K562 (cell line): Measurements from ENCODE around the gene KCND3. TPM values are rescaled to one million over a fixed set of nuclear protein-coding genes. Genes with fewer than 3 reads are reported as not detected.

ENCODE experiments used
- ATAC-seq: fragments of 200-7000 bp; cut with Tn5 transposase; 3 replicates; pipeline ENCODE4 v1.9.1; 2020; ENCODE audit warnings: moderate library complexity
- BruUV-seq: library from RNA; stranded (reverse); fragments of 400-500 nt; replicated peaks from 2 replicates; lab custom pipeline; 2021; lab: Mats Ljungman, UMichigan
- CTCF ChIA-PET: fragments of 300-600 bp; formaldehyde crosslinking; extraction: SDS; loops from one replicate; lab custom pipeline; 2021; ENCODE audit warnings: low intra/inter-chr PET ratio; lab: Yijun Ruan, JAX
- POLR2A ChIA-PET: fragments of 300-600, 350-650 bp; sonication (Branson Sonifier 250); formaldehyde crosslinking; extraction: SDS; loops from one replicate; lab custom pipeline; 2021; ENCODE audit warnings: antibody characterized with exemption, inconsistent platforms; lab: Yijun Ruan, JAX
- DNase-seq, 4 experiments: peaks; one replicate each; pipeline versions ENCODE4 v3.0.0 to v3.0.0-alpha.2; 2011 to 2018; ENCODE audit warnings: low spot score in 3 of 4, mixed read lengths in 3 of 4; ENCODE audit errors: extremely low read depth in 1 of 4
- FAIRE-seq: peaks from 2 replicates; lab custom pipeline; 2011; peaks lifted over from hg19 to GRCh38; lab: Jason Lieb, UNC
- H2AFZ ChIP-seq: 2 replicates; pipeline ENCODE4 v1.6.0; 2011; ENCODE audit warnings: low read depth, low read length, control low read depth, inconsistent platforms
- H3K27ac ChIP-seq: fragments of 200-600 bp; 3 replicates; pipeline ENCODE4 v1.8.0; 2011; ENCODE audit warnings: low read depth, mild to moderate bottlenecking, control low read depth, inconsistent platforms, low read length, moderate library complexity, mixed read lengths; ENCODE audit errors: extremely low read depth
- H3K27me3 ChIP-seq, 2 experiments: fragments of 300-600 bp in 1 of 2; 2 replicates in 1 of 2; 3 replicates in 1 of 2; pipeline versions ENCODE4 v1.6.0 to v1.8.0; 2011; ENCODE audit warnings: inconsistent platforms in 2 of 2, low read length in 2 of 2, mild to moderate bottlenecking in 1 of 2, mixed read lengths in 1 of 2, moderate library complexity in 1 of 2; ENCODE audit not compliant: control insufficient read depth in 2 of 2, insufficient read depth in 2 of 2
- H3K36me3 ChIP-seq: fragments of 300-600 bp; 3 replicates; pipeline ENCODE4 v1.8.0; 2011; ENCODE audit warnings: mild to moderate bottlenecking, low read length, inconsistent platforms; ENCODE audit not compliant: control insufficient read depth, insufficient read depth
- H3K4me1 ChIP-seq, 2 experiments: fragments of 200-600 bp in 1 of 2; replicated peaks in 1 of 2; 2 replicates in 1 of 2; 3 replicates in 1 of 2; pipeline versions ENCODE4 v1.5.1 to v1.8.0; 2011; ENCODE audit warnings: inconsistent platforms in 2 of 2, low read length in 2 of 2, mild to moderate bottlenecking in 1 of 2, mixed read lengths in 1 of 2, moderate library complexity in 1 of 2; ENCODE audit not compliant: control insufficient read depth in 2 of 2, insufficient read depth in 2 of 2
- H3K4me2 ChIP-seq: 2 replicates; pipeline ENCODE4 v1.6.1; 2011; ENCODE audit warnings: low read length, control low read depth, inconsistent platforms, mixed read lengths; ENCODE audit not compliant: insufficient read depth
- H3K4me3 ChIP-seq: fragments of 200-600 bp; sonication (generic), shearing (Covaris generic); 2 replicates; pipeline ENCODE4 v1.5.1; 2016; ENCODE audit warnings: control low read depth, inconsistent platforms
- H3K79me2 ChIP-seq: fragments of 200-600 bp; 3 replicates; pipeline ENCODE4 v1.8.0; 2011; ENCODE audit warnings: low read length, inconsistent platforms; ENCODE audit not compliant: control insufficient read depth, insufficient read depth
- H3K9ac ChIP-seq, 2 experiments: 2 replicates each; pipeline versions ENCODE4 v1.6.0 to v1.6.1; 2011; ENCODE audit warnings: low read depth in 2 of 2, low read length in 2 of 2, control low read depth in 1 of 2, inconsistent platforms in 1 of 2, mild to moderate bottlenecking in 1 of 2, mixed read lengths in 1 of 2; ENCODE audit not compliant: insufficient read depth in 1 of 2
- H3K9me1 ChIP-seq: one replicate; pipeline ENCODE4 v1.6.0; 2011; ENCODE audit warnings: inconsistent platforms, mild to moderate bottlenecking, low read length, moderate library complexity; ENCODE audit not compliant: control insufficient read depth, insufficient read depth
- H3K9me3 ChIP-seq: replicated peaks from 2 replicates; pipeline ENCODE4 v1.5.1; 2011; ENCODE audit warnings: low read depth, low read length, inconsistent platforms; ENCODE audit not compliant: control insufficient read depth, insufficient read depth
- H4K20me1 ChIP-seq: replicated peaks from 2 replicates; pipeline ENCODE4 v1.6.1; 2011; ENCODE audit warnings: low read length, inconsistent platforms, mixed read lengths; ENCODE audit not compliant: control insufficient read depth, insufficient read depth
- DPF2 ChIP-seq: fragments of 450-650 bp; IDR thresholded peaks from 2 replicates; pipeline ENCODE4 v1.6.1; 2016
- NFE2 ChIP-seq: IDR thresholded peaks from 2 replicates; pipeline ENCODE4 v1.6.1; 2014; ENCODE audit warnings: antibody characterized with exemption, low read depth
- PHTF2 ChIP-seq: fragments of 250-450 bp; sonication (Bioruptor Pico); IDR thresholded peaks from 2 replicates; pipeline ENCODE4 v1.5.0; 2021; ENCODE audit warnings: mild to moderate bottlenecking
- SMARCE1 ChIP-seq: fragments of 450-650 bp; IDR thresholded peaks from 2 replicates; pipeline ENCODE4 v1.7.1; 2016; ENCODE audit warnings: mild to moderate bottlenecking
- TOE1 ChIP-seq, 2 experiments: fragments of 450-650 bp in 1 of 2; sonication (generic) in 1 of 2; formaldehyde crosslinking in 1 of 2; IDR thresholded peaks; 2 replicates each; pipeline versions ENCODE4 v1.7.1 to v1.8.0; 2016 to 2022; ENCODE audit warnings: borderline replicate concordance in 2 of 2, mild to moderate bottlenecking in 2 of 2, antibody characterized with exemption in 1 of 2, inconsistent platforms in 1 of 2, low read depth in 1 of 2, missing genetic modification reagents in 1 of 2, moderate library complexity in 1 of 2
- ZBTB7A ChIP-seq: IDR thresholded peaks from 2 replicates; pipeline ENCODE4 v1.6.1; 2011; ENCODE audit warnings: low read depth, mild to moderate bottlenecking, low read length, moderate library complexity, borderline replicate concordance; ENCODE audit not compliant: control insufficient read depth
- WGBS: fragments of 100-300 bp; shearing (Covaris generic); methylation state at CpG from one replicate; pipeline ENCODE4 v1.1.6; 2016; ENCODE audit warnings: low coverage, mixed read lengths; ENCODE audit not compliant: insufficient coverage; ENCODE audit errors: missing lambda C conversion rate; 5-methylcytosine and 5-hydroxymethylcytosine counted together
- in situ Hi-C: fragments of 300-500 bp; cut with MboI; formaldehyde crosslinking; loops from 4 replicates; pipeline ENCODE4 v1.15.0; 2018; ENCODE audit warnings: inconsistent platforms, mixed read lengths
- intact Hi-C: fragments of 100-400 bp; cut with micrococcal nuclease; formaldehyde crosslinking; loops from 2 replicates; pipeline ENCODE4 v1.14.2; 2022
- polyA plus RNA-seq, 8 experiments: library from polyadenylated mRNA; depleted of rRNA in 4 of 8; stranded (reverse) in 5 of 8; unstranded in 3 of 8; fragments of >200 nt; fragmentation: Nextera tagmentation in 2 of 8; fragmentation: Illumina TruSeq in 1 of 8; extraction: Ambion mirVana in 2 of 8; extraction: Trizol in 1 of 8; gene quantifications; 2 replicates each; pipeline versions ENCODE4 v1.2.1 to v1.2.3, GENCODE V29; 2011 to 2014; ENCODE audit warnings: inconsistent platforms in 1 of 8, missing spikeins in 1 of 8
- total RNA-seq, 7 experiments: library from RNA; depleted of rRNA in 6 of 7; stranded (reverse); fragments of >200 nt in 6 of 7; fragmentation: Illumina TruSeq in 2 of 7; extraction: Trizol in 2 of 7; gene quantifications; 2 replicates each; pipeline versions ENCODE4 v1.2.1 to v1.2.3, GENCODE V29; 2011 to 2021; ENCODE audit warnings: low replicate concordance in 1 of 7
- TF ChIP-seq, protein P1 (sequence below): fragments of 250-450 bp; sonication (Bioruptor Pico); IDR thresholded peaks from 2 replicates; pipeline ENCODE4 v1.4.0; 2020; ENCODE audit warnings: mild to moderate bottlenecking, moderate library complexity

The KCND3 gene
- total and polyA plus RNA-seq, 9 of the 15 experiments (the other 6 are each of a cell fraction or from before 2014, with no cell fraction given) = not detected

DNA sequence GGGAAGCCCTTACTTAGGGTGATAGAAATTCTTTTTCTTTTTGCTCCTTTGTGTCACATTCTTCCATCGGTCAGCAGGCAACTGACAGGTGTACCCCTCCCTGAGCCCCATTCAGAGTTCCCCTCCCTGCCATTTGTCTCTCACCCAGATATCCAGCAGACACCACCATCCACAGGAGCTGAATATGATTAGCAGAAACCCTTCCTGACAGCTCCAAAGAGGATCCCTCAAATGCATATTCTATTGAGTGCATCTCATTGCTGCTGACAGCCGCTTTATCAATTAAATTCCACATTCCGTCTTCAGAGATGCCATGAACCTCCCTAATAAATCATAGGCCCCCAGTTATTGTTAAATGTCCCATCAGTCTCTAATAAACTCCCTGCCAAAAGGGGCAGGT is 239.8 kb downstream of the KCND3 start:
- in situ Hi-C loops (no loop called here), intact Hi-C loops (loop anchor here (5.0 kb wide), 1 partner anchor 87 kb away; no protein-coding TSS in a partner anchor)
- H3K36me3 ChIP-seq = no peaks in the 10 kb centered on the region
- H3K4me2 ChIP-seq = no peak overlapping the region
- no peak overlapping the region for H2AFZ ChIP-seq
- H3K27me3 ChIP-seq = peaks cover 5 to 12% of the 10 kb centered on the region in 2 experiments; a peak in 3 of 5 replicates
- BruUV-seq = no TSS peak
- no peaks in the 10 kb centered on the region for H3K9me1 ChIP-seq
- TF ChIP-seq, protein P1, sequence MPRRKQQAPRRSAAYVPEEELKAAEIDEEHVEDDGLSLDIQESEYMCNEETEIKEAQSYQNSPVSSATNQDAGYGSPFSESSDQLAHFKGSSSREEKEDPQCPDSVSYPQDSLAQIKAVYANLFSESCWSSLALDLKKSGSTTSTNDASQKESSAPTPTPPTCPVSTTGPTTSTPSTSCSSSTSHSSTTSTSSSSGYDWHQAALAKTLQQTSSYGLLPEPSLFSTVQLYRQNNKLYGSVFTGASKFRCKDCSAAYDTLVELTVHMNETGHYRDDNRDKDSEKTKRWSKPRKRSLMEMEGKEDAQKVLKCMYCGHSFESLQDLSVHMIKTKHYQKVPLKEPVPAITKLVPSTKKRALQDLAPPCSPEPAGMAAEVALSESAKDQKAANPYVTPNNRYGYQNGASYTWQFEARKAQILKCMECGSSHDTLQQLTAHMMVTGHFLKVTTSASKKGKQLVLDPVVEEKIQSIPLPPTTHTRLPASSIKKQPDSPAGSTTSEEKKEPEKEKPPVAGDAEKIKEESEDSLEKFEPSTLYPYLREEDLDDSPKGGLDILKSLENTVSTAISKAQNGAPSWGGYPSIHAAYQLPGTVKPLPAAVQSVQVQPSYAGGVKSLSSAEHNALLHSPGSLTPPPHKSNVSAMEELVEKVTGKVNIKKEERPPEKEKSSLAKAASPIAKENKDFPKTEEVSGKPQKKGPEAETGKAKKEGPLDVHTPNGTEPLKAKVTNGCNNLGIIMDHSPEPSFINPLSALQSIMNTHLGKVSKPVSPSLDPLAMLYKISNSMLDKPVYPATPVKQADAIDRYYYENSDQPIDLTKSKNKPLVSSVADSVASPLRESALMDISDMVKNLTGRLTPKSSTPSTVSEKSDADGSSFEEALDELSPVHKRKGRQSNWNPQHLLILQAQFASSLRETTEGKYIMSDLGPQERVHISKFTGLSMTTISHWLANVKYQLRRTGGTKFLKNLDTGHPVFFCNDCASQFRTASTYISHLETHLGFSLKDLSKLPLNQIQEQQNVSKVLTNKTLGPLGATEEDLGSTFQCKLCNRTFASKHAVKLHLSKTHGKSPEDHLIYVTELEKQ = no peak
- TF ChIP-seq ZBTB7A (no peak), SMARCE1 (no peak), DPF2 (no peak), NFE2 (no peak), TOE1 (IDR thresholded peaks at IDR 0.05; ENCODE audit: borderline replicate concordance) (no peak), TOE1 (CRISPR knock-in tag; IDR thresholded peaks at IDR 0.05; ENCODE audit: borderline replicate concordance, low read depth) (no peak), PHTF2 (no peak)
- H3K27ac ChIP-seq = no peak overlapping the region
- FAIRE-seq = no peak
- H3K9me3 ChIP-seq = no peaks in the 10 kb centered on the region
- no peak overlapping the region for H3K4me3 ChIP-seq
- ATAC-seq = no peak
- no peak overlapping the region for H3K9ac ChIP-seq
- CTCF ChIA-PET = no interaction called here
- peaks cover 0 to 9% of the 10 kb centered on the region in 2 experiments; a peak in 4 of 5 replicates for H3K4me1 ChIP-seq
- no peaks in the 10 kb centered on the region for H3K79me2 ChIP-seq
- WGBS = 5% methylated on average over 3 of the region's 3 CpGs
- POLR2A ChIA-PET = interaction anchor here (1.5 kb wide), 1 partner anchor 10 kb away, joined by 7 read pairs; the partner anchor contains the start of gene INKA2
- H4K20me1 ChIP-seq = peaks cover 3% of the 10 kb centered on the region; the same call in 1 of the 2 replicates
- DNase-seq = no peak
